GM19238 (cell line): ENCODE results near the gene MRAP.

Source experiments
- DNase-seq: peaks from one replicate; pipeline ENCODE4 v3.0.0; 2011; ENCODE audit warnings: low spot score; ENCODE audit not compliant: insufficient read length

MRAP gene

DNA sequence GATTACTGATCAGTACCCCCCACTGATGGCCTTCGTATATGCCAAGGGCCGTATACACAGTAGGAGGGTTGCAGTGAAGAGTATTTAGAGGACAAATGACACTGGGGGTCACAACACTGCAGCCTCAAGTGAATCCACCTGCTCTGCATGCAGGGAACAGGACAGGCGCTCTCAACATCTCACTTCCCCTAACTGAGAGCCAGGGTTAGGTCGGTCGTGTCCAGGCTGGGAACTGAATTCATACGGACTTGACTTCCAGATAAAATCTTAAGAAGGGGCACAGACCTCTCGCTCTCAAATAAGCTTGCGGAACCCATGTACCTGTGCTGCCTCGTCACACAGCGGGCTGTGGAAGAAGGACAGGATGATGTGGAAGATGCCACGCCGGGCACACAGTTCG, 22.8 kb downstream of the MRAP start:
- DNase-seq = no peak

DNA sequence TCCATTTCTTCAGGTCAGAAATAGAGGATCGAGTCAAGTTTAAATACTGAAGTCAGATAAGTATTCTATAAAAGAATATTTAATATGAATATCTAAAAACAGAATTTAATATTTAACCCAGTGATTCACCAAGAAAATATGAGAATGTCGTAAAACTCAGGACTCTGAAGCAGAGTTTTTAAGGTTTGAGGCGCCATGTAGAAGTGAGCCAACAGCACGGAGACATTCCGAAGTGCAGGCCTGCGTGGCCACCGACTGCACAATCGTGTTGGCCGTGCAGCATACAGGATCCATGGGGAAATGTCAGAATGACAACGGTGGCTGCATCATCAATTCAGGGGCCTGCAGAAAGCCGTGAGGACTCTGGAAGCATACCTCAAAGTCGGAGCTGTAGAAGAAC, 23.4 kb downstream of the MRAP start:
- DNase-seq = no peak

DNA sequence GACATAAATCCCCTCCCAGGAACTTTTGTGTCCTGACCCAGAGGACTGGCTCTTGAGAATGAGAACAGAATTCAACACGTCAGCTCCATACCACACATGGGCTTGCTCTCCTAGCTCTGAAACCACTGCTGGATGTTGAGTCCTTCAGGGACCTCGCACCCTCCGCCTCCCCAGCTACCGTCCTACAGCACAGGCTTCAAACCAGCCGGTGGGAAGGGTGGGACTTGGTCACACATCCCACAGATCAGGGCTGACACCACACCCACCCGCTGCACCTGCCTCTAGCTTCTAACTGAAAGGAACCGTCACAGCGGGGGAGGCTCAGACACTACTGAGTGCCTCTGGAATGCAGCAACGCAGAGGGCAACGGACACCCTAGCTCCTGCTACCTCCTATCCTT, 24.0 kb downstream of the MRAP start:
- no peak for DNase-seq

DNA sequence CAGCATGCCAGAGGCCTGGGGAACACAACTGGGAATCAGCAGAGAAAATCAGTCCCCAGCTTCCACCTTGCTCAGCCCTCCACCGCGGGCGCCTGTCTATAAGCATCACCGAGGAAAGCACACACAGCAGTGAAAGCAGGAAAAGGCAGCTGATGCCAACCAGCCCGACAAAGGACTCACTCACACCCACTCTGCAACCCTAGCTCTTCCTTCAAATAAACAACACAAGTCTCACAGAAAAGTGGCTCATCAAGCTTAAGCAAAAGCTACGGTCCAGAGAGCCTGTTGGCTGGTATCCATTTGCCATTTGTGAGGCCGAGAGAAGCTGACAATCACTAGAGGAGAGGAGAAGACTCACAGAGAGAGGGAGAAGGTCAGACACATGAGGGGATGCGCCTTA, 27.1 kb downstream of the MRAP start:
- no peak for DNase-seq

DNA sequence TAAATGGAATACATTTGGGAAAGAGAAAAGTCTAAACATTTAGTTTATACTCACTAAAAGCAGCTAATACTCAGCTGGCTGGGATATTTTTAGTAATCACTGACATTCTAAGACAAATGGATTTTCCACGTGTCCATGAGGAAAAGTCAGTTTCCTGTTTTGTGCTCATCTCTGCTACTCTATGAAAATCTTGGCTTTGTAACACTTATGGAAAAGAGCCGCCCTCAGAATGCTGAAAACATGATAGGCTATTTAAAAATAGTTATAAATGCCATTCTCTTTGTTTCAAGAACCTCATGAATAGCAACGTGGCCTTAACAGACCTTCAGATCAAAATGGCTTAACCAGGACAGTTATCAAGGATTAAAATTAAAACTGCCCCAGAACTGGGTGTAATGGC, 29.9 kb downstream of the MRAP start:
- no peak for DNase-seq

DNA sequence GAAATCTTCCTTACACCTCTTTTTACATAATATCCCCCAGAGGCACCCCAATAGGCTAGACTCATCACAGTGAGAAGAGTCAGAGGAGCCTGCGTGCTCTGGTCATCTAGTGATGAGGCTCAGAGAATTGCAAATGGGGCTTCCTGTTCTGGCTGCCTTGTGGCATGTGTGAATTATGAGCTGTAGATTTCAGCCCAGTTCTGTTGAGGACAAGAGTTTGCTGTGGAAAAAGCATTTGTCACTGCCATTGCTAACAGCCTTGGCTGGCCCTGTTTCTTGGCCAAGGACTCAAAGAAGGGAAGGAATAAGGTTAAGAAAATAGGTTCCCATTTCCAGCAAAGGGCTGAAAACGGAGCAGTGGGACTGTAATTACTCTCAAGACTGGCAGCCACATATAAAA, 30.7 kb downstream of the MRAP start:
- DNase-seq = no peak

DNA sequence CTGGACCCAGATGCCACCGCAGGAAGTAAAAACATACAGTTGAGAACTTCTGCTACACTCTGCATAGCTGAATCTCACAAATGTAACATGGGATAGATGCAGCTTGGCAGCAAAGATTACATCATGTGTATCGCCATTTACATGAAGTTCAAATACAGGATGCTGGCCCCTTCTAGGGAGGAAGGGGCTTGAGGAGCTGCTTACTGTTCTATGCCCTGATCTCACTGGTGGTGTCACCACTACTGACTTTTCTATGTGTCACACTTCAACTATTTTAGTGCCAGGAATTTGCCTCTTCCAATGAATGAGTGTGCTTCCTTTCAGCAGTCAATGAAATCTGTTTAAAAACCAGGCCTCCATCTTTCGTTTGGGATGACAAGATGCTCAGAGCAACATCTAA, 31.1 kb downstream of the MRAP start:
- no peak for DNase-seq

DNA sequence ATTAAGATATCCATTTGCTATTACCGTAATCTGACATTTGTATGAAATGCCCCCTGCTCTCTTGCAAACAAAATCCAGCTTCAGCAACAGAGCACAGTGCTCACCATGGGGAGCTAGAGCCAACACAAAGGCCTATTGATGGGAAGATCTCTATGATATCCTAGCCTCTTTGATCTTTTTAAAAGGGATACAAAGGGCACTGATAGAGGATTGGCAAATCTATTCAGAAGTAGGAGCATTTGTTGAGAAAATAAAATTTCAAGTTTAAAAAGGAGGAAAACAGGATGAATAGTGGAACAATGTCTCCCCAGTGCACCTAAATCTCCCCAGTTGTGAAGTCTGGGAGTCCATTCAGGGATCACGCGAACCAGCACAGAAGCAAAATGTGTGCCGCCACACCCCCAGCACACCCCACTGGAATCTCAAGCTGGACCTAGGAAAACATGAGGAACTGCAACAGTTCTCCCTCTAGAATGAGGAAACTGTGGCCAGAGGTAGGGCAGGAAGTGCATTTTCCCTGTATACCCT, 32.2 kb downstream of the MRAP start:
- DNase-seq = no peak

DNA sequence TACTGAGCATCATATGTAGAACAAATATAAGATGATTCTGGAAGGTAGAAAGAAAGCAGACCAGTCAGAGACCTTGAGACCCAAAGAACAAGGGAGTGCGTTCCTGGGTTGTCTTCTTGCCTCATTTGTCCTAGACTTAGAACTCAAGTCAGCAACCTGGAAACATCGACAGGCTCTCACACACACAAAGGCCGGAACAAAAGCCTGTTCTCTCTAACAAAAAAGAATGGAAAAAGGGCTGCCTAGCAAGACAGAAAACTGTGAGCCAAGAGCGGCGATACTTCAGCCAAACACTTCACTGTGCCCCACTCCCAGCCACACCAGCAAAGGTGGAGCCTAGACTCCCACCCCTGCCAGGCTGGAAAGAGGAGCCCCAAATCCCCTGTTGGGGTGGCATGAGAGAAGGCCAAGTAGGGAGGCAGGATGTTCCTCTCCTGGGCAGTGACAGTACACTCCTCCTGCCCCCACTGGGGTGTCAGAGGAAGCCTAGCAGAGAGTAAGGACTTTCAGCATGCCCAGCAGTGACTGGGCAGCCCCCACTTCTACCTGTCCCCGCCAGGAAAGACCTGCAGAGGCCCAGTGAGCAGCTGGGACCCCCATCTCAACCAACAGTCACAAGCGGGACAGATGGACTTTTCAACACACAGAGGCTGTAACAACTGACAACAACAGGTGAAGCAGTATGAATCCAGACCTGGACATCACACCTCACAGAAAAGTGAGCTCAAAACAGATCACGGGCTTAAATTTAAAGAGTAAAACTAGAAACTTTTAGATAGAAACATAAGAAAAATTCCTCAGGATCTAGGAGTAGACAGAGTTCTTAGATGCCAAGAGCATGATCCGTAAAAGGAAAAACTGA, 33.0 kb downstream of the MRAP start:
- no peak for DNase-seq

DNA sequence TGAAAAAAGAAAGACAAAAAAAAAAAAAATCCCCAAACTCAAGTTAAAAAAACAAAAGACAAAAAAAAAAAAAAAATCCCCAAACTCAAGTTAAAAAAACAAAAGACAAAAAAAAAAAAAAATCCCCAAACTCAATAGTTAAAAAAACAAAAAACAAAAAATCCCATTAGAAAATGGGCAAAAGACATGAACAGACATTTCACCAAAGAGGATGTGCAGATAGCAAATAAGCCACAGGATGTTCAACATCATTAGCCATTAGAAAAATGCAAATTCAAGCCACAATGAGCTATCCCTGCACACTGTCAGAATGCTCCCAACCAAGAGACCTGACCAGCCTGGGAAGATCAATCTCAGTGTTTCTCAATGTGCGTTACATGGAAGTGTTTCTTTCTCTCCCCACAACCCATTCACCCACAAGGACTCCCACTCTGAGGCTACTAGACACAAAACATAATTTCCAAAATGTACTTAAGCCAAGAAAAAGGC, 33.9 kb downstream of the MRAP start:
- DNase-seq = no peak

DNA sequence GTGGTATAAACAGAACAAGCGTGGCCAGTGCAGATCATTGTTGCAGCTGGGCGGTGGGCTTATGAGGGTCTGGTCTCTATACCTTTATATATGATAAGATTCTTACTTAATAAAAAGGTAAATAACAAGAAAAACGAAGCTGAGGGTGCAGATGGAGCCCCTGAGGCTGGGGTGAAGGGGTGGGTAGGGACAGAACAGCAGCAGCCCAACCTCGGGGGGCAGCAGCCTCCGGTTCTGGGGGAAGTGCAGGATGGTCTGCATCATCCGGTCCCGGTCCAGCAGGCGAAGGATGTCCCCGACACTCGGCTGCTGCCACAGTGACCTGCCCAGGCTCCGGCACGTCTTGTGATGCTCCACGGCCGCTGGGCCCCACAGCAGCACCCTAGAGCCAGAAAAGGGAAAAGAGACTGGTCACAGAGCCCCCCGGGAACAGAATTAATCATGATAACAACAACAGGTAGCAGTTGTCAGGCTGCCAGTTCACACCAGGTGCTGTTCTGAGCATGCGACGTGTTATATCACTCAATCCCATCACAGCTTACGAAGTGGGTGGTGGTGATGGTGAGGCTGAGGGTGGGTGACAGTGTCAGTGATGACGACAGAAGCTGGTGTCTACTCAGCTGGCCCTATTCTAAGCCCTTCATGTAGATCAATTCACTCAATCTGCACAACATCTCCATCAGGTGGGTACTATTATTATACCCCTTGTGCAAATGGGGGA, 35.5 kb downstream of the MRAP start:
- DNase-seq = no peak

DNA sequence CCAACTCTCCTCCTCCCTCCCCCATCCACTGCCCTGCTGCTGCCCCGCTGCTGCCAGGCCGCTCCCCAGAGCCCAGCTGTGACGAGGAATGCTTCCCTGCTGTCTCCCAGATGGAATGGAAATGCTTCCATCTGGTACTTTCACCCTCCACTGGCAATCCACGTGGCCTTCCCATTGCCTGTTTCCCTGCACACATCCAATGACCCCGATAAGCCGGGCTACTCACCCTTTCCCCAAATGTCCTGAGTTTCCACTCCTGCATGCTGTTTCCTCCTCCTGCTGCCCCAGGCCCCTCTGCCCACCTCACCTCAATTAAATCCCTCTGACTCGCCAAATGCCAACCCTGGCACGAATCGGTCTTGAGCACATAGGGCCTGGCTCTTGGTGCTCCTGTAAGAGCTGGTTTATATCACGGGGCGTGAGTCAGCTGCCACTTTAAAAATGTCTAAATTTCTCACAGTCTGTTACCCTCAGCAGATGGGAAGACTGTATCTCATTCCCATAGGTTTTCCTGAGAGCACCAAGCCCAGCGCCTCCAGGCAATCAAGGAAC, 36.4 kb downstream of the MRAP start:
- no peak for DNase-seq

DNA sequence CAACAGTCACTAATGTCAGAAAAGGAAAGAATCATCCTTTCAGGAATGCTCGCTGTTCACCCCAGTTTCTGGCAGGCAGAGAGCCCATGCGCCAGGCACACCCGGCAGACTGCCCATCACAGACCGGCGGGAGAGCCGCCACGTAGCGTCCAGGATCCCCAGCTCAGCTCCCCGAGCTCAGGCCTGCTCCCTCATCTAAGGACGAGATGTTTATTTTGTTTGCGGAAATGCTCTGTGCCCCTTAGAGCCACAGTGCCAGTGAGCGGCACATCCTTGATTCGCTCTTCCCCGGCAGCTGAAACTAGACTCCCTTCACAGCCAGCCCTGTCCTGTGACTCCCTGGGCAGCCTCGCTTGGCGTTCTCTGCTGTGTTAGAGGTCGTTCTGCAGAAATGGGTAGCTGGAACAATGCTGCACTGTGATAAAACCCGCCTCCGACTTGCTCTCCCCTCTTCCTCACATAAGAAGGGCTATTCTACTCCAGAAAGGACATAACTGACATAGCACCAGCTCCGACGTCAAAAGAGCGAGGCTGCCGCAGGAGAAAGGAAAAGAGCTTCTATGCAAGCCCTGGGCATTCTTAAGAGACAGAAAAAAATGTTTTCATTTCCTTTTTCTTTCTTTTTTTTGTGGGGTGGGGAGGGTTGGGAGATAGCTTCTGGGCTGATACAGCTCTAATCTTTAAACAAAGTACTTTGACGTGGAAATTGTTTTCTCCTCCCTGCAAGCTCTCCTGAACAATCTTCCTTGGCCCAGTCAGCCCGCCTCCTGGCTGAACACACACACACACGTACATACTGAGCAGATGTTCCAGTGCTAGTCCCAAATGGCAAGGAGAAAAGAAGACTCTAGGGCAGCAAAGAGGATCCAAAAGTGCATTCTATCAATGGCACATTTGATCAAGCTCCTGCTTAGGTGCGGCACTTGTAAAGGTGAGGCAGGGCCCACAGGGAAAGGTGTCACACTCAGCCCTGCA, 37.2 kb downstream of the MRAP start:
- DNase-seq = no peak

DNA sequence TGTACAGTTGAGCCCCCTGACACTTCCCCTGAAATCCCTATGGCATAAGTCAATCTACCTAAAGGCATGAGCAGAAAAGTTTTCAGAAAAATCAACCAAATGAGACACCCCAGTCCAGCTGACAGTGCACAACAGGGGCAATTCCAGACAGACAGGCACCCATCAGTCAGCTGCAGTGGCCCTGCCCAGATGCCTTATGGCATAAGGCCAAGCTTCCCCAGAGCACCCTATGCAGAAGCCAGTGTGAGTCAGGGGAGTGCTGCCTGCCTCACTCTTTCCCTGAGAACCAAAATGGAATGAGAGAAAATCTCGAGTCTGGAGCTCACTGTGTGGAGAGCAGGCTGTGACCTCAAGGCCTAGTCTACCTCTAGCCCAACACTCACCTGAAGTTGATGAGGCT, 38.1 kb downstream of the MRAP start:
- no peak for DNase-seq

DNA sequence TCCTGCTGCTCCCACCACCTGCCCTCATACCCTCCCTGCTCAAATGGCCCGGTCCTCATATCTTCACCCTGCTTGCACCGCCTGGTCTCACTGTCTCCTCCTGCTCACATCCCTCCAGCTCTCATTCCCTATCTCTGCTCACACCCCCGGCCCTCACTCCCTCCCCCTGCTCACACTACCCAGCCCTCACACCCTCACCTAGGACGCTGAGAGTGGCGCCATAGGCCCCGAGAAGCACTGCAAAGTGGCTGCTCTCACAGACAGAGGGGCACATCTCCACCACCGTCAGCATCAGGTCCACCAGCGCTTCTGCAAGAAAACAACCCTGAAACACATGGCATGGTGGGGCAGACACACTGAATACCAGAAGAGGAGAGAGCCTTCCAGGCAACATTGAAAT, 38.6 kb downstream of the MRAP start:
- no peak for DNase-seq

DNA sequence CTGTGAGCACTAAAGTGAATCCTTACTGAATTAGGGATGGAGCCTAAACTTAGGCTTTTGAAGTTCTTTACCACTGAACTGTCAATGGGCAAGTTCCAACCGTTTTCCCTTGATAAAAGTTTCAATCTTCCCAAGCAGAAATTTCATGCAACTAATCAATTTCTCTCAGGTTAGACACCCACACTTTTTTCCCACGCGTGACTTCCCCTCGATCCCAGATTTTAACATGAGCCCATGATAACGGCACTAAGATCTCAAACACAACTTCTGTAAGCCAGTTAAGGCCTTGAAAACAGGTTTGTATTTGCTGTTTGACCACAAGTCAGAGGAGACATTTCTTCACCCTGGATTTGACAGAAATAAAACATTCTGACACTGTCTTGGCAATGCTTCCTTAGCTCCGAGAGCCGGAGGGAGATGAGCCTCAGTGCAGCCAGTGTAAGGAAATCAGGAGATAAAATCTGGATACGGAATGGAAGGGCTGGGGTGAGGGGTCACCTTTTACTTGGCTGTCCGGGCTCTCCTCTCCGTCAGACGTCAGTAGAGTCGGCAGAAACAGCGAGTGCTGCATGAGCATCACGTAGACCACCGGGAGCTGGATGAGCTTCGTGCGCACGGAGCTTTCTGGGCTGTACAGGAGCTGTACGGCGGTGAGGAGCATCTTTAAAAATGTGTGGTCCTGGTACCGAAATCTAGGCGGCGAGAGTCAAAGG, 39.7 kb downstream of the MRAP start:
- DNase-seq = no peak

DNA sequence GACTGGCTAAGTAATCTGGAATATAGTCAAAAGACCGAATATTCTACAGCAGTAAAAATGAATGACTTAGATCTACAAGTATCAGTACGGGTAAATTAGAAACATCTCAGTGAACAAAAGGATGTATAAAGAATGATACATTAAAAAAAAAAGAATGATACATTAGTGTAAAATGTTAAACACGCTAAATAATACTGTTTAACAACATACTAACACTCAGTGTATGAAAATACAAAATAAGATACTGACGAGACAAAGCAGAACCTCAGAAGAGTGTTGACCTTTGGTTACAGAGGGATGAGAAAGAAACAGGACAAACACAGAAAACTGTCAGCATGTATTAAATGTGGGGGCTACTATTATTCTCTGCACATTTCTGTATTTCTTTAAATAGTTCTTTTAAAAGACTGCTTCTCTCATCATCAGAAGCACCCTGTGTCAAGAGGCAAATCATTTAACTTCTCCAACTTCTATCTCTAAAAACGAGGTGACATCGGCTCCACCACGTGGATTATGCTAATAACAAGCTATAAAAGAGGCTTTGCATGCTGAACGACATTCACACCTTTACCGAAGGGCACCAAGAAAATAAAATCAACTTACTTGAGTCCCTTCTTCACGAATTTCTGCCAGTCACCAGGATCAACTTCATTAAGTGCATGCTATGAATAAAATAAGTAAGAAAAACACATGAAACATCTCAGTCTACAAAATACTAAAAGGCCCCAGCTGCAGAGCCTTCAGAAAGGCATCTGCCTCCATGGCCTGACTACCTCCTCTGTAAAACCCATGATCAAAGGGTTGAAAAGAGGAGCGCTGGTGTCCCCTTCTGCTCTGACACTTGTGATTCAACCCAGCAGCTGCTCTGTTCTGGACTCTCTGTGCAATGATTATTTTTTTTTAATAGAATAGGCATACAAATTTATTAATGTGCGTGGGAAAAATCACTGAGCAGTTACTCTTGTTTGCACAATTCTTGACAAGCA, 42.5 kb downstream of the MRAP start:
- no peak for DNase-seq

DNA sequence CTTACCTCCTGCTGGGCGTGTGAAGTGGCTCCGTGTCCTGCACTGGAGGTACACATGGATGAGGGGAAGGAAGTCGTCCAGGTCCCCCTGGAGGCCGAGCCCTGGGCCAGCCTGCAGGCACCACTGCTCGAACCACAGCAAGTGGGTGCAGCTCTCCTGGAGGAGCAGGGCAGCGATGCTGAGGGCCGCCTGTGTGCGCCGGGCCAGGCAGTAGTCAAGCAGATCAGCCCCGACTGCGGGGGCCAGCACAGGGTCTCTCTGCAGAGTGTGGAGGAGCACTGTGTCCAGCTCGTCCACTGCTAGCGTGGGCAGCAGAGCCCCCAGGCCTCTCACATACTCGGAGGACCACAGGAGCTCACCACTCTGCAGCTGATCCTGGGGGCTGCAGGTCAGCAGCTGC, 48.3 kb downstream of the MRAP start:
- no peak for DNase-seq

DNA sequence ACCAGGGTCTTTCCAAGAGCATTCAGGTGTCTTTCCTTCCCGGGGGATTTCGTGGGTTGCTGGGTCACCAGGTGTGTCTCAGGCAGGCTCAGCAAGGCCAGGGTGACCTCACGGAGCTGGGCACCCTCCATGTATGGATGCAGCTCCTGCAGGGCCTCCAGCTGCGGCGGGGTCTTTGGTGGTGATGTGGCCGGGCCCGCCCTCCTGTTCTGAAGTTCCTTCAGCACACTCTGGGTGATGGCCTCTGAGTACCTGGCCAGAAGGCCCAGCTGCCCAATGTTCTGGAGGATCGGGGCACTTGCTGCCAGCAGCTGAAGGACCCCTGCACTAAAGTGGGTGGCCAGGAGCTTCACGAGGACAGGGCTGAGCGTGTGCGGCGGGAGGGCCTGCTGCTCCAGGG, 48.7 kb downstream of the MRAP start:
- DNase-seq = no peak
